GM12864 (cell line): ENCODE results near the gene AKNA.

Source experiments
- DNase-seq: peaks from one replicate; pipeline ENCODE4 v3.0.0-alpha.2; 2011; ENCODE audit warnings: low read depth
- H3K4me3 ChIP-seq: 2 replicates; pipeline ENCODE4 v1.5.1; 2011; ENCODE audit warnings: mild to moderate bottlenecking, low read depth, low read length, control low read depth
- TF ChIP-seq, protein P1 (sequence below): IDR thresholded peaks from 2 replicates; pipeline ENCODE4 v1.5.1; 2011; ENCODE audit warnings: low read depth, mild to moderate bottlenecking, moderate library complexity, low read length, control low read depth, inconsistent platforms; ENCODE audit errors: missing control alignments

The AKNA gene, protein sequence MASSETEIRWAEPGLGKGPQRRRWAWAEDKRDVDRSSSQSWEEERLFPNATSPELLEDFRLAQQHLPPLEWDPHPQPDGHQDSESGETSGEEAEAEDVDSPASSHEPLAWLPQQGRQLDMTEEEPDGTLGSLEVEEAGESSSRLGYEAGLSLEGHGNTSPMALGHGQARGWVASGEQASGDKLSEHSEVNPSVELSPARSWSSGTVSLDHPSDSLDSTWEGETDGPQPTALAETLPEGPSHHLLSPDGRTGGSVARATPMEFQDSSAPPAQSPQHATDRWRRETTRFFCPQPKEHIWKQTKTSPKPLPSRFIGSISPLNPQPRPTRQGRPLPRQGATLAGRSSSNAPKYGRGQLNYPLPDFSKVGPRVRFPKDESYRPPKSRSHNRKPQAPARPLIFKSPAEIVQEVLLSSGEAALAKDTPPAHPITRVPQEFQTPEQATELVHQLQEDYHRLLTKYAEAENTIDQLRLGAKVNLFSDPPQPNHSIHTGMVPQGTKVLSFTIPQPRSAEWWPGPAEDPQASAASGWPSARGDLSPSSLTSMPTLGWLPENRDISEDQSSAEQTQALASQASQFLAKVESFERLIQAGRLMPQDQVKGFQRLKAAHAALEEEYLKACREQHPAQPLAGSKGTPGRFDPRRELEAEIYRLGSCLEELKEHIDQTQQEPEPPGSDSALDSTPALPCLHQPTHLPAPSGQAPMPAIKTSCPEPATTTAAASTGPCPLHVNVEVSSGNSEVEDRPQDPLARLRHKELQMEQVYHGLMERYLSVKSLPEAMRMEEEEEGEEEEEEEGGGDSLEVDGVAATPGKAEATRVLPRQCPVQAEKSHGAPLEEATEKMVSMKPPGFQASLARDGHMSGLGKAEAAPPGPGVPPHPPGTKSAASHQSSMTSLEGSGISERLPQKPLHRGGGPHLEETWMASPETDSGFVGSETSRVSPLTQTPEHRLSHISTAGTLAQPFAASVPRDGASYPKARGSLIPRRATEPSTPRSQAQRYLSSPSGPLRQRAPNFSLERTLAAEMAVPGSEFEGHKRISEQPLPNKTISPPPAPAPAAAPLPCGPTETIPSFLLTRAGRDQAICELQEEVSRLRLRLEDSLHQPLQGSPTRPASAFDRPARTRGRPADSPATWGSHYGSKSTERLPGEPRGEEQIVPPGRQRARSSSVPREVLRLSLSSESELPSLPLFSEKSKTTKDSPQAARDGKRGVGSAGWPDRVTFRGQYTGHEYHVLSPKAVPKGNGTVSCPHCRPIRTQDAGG (N-terminal part only)

DNA sequence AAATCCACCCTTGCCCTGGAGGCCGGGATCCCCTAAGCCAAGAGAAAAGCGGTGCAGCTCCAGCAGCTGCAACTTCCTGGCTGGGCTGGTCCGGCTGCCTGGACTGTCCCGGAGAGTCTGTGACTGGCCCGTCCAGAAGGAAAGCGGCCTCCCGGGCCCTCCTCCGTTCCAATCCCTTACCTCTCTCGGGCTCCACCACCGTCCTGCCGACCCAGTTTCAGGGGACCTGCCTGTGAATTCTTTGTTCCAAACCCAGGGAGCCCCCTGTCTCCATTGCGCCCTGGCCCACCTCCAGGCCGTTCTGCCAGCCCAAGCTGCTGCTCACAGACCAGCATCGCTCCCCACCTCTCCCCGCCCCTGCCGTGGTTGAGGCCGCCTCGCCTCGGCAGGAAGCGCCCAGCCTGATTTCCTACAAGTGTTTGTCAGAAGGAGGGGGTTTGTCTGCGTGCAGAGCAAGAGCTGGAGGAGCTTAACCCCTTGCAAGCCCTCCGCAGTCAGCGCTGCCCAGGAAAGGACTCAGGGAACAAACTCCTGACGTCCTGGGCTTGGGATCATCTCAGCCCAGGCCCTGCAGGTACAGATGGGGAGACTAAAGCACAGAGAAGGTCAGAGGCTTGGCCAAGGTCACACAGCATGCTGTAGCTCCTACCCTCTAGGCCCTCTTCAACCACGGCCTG, at the start of gene AKNA:
AKNA (minus strand) TSS at position 303 of the 677 bp plus-strand sequence. CDS start 6,649 bp downstream, outside the sequence.
- TF ChIP-seq, protein P1, sequence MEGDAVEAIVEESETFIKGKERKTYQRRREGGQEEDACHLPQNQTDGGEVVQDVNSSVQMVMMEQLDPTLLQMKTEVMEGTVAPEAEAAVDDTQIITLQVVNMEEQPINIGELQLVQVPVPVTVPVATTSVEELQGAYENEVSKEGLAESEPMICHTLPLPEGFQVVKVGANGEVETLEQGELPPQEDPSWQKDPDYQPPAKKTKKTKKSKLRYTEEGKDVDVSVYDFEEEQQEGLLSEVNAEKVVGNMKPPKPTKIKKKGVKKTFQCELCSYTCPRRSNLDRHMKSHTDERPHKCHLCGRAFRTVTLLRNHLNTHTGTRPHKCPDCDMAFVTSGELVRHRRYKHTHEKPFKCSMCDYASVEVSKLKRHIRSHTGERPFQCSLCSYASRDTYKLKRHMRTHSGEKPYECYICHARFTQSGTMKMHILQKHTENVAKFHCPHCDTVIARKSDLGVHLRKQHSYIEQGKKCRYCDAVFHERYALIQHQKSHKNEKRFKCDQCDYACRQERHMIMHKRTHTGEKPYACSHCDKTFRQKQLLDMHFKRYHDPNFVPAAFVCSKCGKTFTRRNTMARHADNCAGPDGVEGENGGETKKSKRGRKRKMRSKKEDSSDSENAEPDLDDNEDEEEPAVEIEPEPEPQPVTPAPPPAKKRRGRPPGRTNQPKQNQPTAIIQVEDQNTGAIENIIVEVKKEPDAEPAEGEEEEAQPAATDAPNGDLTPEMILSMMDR = no peak
- H3K4me3 ChIP-seq = peak within 1 kb of the TSS; percentile 72
- DNase-seq = peak; percentile 59

DNA sequence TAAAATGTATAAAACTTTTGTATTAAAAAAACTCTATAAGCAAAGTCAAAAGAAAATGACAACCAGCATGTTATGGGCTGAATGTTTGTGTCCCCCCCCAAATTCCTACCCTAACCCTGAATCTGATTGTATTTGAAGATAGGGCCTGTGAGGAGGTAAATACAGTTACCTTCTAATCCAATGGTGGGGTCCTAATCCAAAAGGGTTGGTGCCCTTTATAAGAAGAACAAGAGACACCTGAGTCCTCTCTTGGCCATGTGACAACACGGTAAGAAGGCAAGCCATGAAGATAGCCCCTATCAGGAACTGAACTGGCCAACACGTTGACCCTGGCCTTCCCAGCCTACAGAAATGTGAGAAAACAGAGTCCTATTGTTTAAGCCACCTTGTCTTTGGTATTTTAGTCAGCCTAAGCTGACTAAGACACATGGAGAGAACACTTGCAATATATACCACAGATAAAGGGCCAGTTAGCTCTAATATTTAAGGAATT, 49.7 kb upstream of the AKNA start:
- TF ChIP-seq, protein P1 = no peak
- no peak overlapping the region for H3K4me3 ChIP-seq
- DNase-seq = no peak

DNA sequence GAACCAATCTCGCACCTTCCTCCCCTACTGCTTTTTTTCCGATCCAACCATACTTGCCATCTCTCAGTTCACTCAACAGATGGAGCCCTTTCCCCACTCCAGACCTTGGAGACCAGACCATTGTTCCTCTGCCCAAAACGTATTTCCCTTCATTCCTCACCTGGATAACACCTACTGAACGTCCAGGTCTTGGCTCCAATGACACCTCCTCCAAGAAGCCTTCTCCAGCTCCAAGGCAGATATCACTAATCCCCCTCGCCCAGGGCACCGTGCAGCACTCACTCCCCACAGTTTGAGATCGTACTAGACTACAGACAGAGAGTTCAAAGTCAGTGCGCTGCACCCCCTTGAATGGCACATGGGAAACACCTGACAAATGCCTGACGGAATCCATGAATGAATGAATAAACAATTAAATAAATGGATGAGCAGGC, 47.1 kb upstream of the AKNA start:
- TF ChIP-seq, protein P1 = peak; percentile 65
- no peak for DNase-seq
- no peak overlapping the region for H3K4me3 ChIP-seq

DNA sequence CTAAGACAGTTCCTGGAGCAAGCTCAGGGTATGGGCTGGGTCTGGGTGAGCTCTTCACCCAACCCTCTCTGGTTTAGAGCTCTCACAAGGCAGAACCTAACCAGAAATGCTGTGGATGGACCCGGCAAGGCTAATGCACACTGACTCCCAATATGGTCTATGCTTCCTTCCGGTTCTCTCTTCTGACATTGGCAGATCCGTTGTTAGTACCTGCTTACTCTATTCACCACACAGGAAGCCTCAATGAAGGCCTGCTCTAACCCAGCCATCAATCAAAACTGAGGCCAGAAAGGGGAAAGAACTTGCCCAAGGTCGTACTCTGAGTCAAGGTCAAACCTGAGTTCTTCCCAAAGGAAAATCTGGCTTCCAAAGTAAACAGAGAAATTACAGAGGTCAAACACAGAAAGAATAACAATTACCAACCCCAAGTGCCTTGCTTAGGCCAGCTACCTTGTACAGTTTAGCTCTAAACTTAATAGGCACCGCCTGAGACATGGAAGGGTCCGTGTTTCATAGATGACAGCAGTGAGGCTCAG, 46.0 kb upstream of the AKNA start:
- H3K4me3 ChIP-seq = no peak overlapping the region
- TF ChIP-seq, protein P1 = no peak
- no peak for DNase-seq

DNA sequence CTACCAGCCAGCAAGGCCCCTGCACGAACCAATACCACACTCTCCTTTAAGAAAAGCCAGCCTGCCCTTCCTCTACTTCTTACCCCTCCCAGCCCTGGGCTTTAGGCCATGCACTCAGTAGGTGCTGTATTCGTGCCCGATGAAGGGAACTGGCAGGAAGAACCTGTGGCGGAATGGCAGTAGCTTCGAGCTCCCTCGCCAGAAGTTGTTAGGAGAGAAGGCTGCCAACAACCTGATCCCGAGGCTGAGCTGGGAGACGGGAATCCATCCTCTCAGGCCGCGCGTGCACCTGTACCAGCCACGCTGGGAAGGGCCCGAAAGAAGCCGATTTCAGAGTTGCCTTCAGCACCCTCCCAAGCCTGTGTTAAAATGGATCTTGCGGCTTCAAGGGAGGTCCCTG, 45.3 kb upstream of the AKNA start:
- TF ChIP-seq, protein P1 = no peak
- DNase-seq = no peak
- no peak overlapping the region for H3K4me3 ChIP-seq
